ENCODE results near the gene VNN1.

DNA sequence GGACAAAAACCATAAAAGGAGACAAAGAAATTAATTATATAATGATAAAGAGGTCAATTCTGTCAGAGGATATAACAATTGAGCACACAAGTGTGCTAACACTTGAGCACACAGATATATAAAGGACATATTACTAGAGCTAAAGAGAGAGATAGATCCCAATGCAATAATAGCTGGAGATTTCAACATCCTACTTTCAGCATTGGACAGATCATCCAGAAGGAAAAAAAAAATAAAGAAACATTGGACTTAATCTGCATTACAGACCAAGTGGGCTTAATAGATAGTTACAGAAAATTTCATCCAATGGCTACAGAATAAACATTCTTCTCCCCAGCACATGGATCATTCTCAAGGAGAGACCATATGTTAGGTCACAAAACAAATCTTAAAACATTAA, 9.9 kb downstream of the VNN1 start:
- TF ChIP-seq, protein P1, sequence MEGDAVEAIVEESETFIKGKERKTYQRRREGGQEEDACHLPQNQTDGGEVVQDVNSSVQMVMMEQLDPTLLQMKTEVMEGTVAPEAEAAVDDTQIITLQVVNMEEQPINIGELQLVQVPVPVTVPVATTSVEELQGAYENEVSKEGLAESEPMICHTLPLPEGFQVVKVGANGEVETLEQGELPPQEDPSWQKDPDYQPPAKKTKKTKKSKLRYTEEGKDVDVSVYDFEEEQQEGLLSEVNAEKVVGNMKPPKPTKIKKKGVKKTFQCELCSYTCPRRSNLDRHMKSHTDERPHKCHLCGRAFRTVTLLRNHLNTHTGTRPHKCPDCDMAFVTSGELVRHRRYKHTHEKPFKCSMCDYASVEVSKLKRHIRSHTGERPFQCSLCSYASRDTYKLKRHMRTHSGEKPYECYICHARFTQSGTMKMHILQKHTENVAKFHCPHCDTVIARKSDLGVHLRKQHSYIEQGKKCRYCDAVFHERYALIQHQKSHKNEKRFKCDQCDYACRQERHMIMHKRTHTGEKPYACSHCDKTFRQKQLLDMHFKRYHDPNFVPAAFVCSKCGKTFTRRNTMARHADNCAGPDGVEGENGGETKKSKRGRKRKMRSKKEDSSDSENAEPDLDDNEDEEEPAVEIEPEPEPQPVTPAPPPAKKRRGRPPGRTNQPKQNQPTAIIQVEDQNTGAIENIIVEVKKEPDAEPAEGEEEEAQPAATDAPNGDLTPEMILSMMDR (IDR thresholded peaks at IDR 0.05; ENCODE audit: low read depth, low read length) = no peak
- TF ChIP-seq MAX (IDR thresholded peaks at IDR 0.05; ENCODE audit: low read depth, low read length) (no peak), POLR2A (IDR thresholded peaks at IDR 0.05; ENCODE audit: extremely low read depth, insufficient read length) (no peak), MYC (IDR thresholded peaks at IDR 0.05; ENCODE audit: low read depth, low read length) (no peak)

Measured in NB4 (cell line).